SK-N-SH treated with all-trans-retinoic acid at 6 μM for 48 hours (cell line): ENCODE data around the gene TRIP11.
A peak's percentile ranks its signal among the peaks of the same experiment; 100 is the strongest.

Experiments
- ATAC-seq: fragments of 200-7000 bp; cut with Tn5 transposase; 3 replicates; pipeline ENCODE4 v1.9.1; 2020; ENCODE audit warnings: mild to moderate bottlenecking, moderate library complexity
- CSDC2 ChIP-seq: fragments of 250-450 bp; sonication (Bioruptor Pico); IDR thresholded peaks from 2 replicates; pipeline ENCODE4 v1.5.0; 2020; ENCODE audit warnings: mild to moderate bottlenecking, moderate library complexity
- CSRNP3 ChIP-seq: fragments of 250-450 bp; sonication (Bioruptor Pico); IDR thresholded peaks from 2 replicates; pipeline ENCODE4 v1.5.1; 2021; ENCODE audit warnings: mild to moderate bottlenecking, moderate library complexity
- ISL1 ChIP-seq: fragments of 250-450 bp; sonication (Bioruptor Pico); IDR thresholded peaks from 2 replicates; pipeline ENCODE4 v2.1.2; 2022; ENCODE audit warnings: mild to moderate bottlenecking, moderate library complexity
- OSR1 ChIP-seq: fragments of 250-450 bp; sonication (Bioruptor Pico); IDR thresholded peaks from 2 replicates; pipeline ENCODE4 v1.8.0; 2022; ENCODE audit warnings: moderate library complexity, mild to moderate bottlenecking, inconsistent platforms
- PATZ1 ChIP-seq: fragments of 250-450 bp; sonication (Bioruptor Pico); IDR thresholded peaks from 2 replicates; pipeline ENCODE4 v1.8.0; 2020; ENCODE audit warnings: mild to moderate bottlenecking, moderate library complexity, borderline replicate concordance
- POU6F1 ChIP-seq: fragments of 250-450 bp; sonication (Bioruptor Pico); IDR thresholded peaks from 2 replicates; pipeline ENCODE4 v1.8.0; 2021; ENCODE audit warnings: low read depth, mild to moderate bottlenecking, moderate library complexity, borderline replicate concordance
- PPARA ChIP-seq: fragments of 250-450 bp; sonication (Bioruptor Pico); IDR thresholded peaks from 2 replicates; pipeline ENCODE4 v1.5.0; 2020; ENCODE audit warnings: mild to moderate bottlenecking, borderline replicate concordance
- RARB ChIP-seq: fragments of 250-450 bp; sonication (Bioruptor Pico); IDR thresholded peaks from 2 replicates; pipeline ENCODE4 v1.8.0; 2021; ENCODE audit warnings: mild to moderate bottlenecking, moderate library complexity
- SNAI2 ChIP-seq: fragments of 250-450 bp; sonication (Bioruptor Pico); IDR thresholded peaks from 2 replicates; pipeline ENCODE4 v1.5.0; 2020; ENCODE audit warnings: mild to moderate bottlenecking, moderate library complexity
- TCF4 ChIP-seq: fragments of 250-450 bp; sonication (Bioruptor Pico); IDR thresholded peaks from 2 replicates; pipeline ENCODE4 v1.8.0; 2021; ENCODE audit warnings: mild to moderate bottlenecking, moderate library complexity, borderline replicate concordance
- TSHZ2 ChIP-seq: fragments of 250-450 bp; sonication (Bioruptor Pico); IDR thresholded peaks from 2 replicates; pipeline ENCODE4 v1.5.0; 2020; ENCODE audit warnings: mild to moderate bottlenecking, moderate library complexity
- ZC3H10 ChIP-seq: fragments of 250-450 bp; sonication (Bioruptor Pico); IDR thresholded peaks from 2 replicates; pipeline ENCODE4 v1.5.1; 2021; ENCODE audit warnings: mild to moderate bottlenecking, moderate library complexity
- ZFP3 ChIP-seq: fragments of 250-450 bp; sonication (Bioruptor Pico); IDR thresholded peaks from 2 replicates; pipeline ENCODE4 v1.5.0; 2020; ENCODE audit warnings: mild to moderate bottlenecking, moderate library complexity
- ZFP30 ChIP-seq: fragments of 450-650 bp; formaldehyde crosslinking; IDR thresholded peaks from 2 replicates; pipeline ENCODE4 v1.5.0; 2022; ENCODE audit warnings: mild to moderate bottlenecking, moderate library complexity
- ZNF8 ChIP-seq: fragments of 450-650 bp; formaldehyde crosslinking; IDR thresholded peaks from 2 replicates; pipeline ENCODE4 v1.5.0; 2020; ENCODE audit warnings: mild to moderate bottlenecking, moderate library complexity

Gene TRIP11

GRCh38 chr14:92039063-92039718 is 668 bp downstream of the TRIP11 start:
- ATAC-seq = peak; percentile 60
- TF ChIP-seq TSHZ2 (no peak), SNAI2 (CRISPR knock-in tag) (no peak), PATZ1 (no peak), POU6F1 (no peak)

GRCh38 chr14:92037989-92038388 is 1.9 kb downstream of the TRIP11 start:
- TF ChIP-seq RARB (CRISPR knock-in tag) = no peak
- no peak for ATAC-seq

GRCh38 chr14:92035890-92036289 is 4.0 kb downstream of the TRIP11 start:
- no peak for ATAC-seq

GRCh38 chr14:92033906-92034687 is 5.8 kb downstream of the TRIP11 start:
- ATAC-seq = no peak
- no peak for TF ChIP-seq ISL1 (CRISPR knock-in tag)
- no peak for TF ChIP-seq RARB (CRISPR knock-in tag)
- TF ChIP-seq CSDC2 (CRISPR knock-in tag) = no peak
- no peak for TF ChIP-seq CSRNP3 (CRISPR knock-in tag)
- TF ChIP-seq POU6F1 = no peak
- TF ChIP-seq OSR1 (CRISPR knock-in tag) = no peak
- no peak for TF ChIP-seq ZC3H10 (CRISPR knock-in tag)
- no peak for TF ChIP-seq SNAI2 (CRISPR knock-in tag)

More at GRCh38 chr14:92035890-92036289, 4.0 kb downstream of the TRIP11 start:
- TF ChIP-seq OSR1 (CRISPR knock-in tag) (no peak), ZFP3 (CRISPR knock-in tag) (no peak), PPARA (CRISPR knock-in tag) (no peak), ZNF8 (CRISPR knock-in tag) (no peak), ZFP30 (CRISPR knock-in tag) (no peak), POU6F1 (no peak), TCF4 (CRISPR knock-in tag) (no peak)
